Astrocyte of the spinal cord (primary cell): ENCODE measurements around the gene CHRNA3.

Source experiments
- DNase-seq: peaks from one replicate; pipeline ENCODE4 v3.0.0; 2011; ENCODE audit warnings: low read depth, low spot score
- H3K4me3 ChIP-seq: 2 replicates; pipeline ENCODE4 v1.5.1; 2011; ENCODE audit warnings: low read depth, mild to moderate bottlenecking, low read length, moderate library complexity
- in situ Hi-C: cut with HindIII; loops from 2 replicates; pipeline ENCODE4 v1.10.0; 2017; ENCODE audit warnings: low sequenced_read_pairs
- TF ChIP-seq, protein P1 (sequence below): IDR thresholded peaks from 2 replicates; pipeline ENCODE4 v1.5.1; 2012; ENCODE audit warnings: low read depth, mild to moderate bottlenecking, low read length, inconsistent platforms

Gene CHRNA3

DNA sequence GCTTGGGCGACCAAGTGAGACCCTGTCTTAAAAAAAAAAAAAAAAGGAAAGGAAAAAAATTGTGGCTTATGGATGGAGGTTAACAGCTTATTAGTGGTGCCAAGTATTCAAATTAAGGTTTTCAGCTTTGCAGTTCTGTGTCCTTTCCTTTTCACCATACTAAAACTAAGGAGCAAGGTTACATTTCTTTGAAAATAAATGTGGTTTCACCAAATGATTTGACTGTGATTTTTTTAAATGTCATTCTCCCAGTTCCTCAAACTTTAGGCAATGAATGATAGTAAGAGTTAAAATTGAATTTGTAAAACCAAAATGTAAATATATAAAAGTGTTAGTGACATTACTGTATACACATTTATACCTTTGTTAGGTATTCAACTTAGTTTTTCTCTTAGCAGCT is 45.9 kb downstream of the CHRNA3 start:
- in situ Hi-C loops = no loop called here
- DNase-seq = no peak
- H3K4me3 ChIP-seq = no peak overlapping the region
- TF ChIP-seq, protein P1, sequence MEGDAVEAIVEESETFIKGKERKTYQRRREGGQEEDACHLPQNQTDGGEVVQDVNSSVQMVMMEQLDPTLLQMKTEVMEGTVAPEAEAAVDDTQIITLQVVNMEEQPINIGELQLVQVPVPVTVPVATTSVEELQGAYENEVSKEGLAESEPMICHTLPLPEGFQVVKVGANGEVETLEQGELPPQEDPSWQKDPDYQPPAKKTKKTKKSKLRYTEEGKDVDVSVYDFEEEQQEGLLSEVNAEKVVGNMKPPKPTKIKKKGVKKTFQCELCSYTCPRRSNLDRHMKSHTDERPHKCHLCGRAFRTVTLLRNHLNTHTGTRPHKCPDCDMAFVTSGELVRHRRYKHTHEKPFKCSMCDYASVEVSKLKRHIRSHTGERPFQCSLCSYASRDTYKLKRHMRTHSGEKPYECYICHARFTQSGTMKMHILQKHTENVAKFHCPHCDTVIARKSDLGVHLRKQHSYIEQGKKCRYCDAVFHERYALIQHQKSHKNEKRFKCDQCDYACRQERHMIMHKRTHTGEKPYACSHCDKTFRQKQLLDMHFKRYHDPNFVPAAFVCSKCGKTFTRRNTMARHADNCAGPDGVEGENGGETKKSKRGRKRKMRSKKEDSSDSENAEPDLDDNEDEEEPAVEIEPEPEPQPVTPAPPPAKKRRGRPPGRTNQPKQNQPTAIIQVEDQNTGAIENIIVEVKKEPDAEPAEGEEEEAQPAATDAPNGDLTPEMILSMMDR = no peak

DNA sequence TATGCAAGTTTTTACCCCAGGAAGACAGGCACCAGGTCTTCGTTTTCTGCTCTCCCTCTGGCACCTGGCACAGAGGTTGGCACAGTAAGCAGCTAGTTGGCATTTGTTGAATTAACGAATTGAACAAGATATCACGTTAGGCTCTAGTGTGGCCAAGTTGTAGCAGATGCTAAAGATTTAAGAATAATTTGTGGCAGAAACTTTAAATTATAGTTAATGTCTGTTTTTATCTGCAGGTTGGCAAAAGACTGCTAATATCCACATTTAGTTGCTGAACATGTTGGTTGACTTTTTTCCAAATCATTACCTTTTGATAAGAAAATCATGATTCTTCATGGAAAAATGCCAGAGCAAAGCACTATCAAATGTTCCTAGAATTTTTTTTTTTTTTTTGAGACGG is 47.4 kb downstream of the CHRNA3 start:
- TF ChIP-seq, protein P1 = no peak
- H3K4me3 ChIP-seq = no peak overlapping the region
- in situ Hi-C loops = no loop called here
- DNase-seq = no peak

DNA sequence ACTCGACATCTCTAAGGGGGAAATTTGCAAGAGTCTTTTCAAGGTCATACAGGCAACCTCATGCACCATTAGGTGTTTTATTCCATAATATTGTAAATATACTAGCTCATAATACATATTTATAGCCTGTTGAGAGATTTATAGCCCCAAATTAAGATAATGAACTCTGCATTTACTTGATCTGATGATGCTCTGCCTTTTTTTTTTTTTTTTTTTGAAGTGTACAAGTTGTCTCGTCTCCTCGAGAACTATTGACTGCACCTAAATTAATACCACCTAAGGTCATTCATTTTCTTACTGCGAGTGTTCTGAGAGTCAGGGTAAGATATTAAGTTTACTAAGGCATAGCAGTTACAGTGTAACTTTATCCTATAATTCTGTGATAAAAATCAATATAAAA is 49.4 kb downstream of the CHRNA3 start:
- no peak overlapping the region for H3K4me3 ChIP-seq
- in situ Hi-C loops = no loop called here
- TF ChIP-seq, protein P1 = no peak
- no peak for DNase-seq

DNA sequence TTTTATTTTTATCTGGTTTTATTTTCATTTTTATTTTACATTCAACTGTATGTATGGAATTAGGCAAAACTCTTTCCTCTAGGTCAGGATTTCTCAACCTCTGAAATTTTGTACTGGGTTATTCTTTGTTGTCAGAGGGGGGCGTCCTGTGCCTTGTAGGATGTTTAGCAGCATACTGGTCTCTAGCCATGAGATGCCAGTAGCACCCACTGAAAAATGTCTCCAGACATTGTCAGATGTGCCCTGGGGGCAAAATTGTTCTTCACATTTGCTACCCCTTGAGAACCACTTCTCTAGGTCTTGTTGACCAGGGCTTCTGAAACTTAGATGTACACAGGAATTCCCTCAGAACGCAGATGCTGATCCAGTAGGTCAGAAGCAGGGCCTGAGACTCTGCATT is 50.1 kb downstream of the CHRNA3 start:
- TF ChIP-seq, protein P1 = no peak
- in situ Hi-C loops = no loop called here
- no peak overlapping the region for H3K4me3 ChIP-seq
- no peak for DNase-seq

DNA sequence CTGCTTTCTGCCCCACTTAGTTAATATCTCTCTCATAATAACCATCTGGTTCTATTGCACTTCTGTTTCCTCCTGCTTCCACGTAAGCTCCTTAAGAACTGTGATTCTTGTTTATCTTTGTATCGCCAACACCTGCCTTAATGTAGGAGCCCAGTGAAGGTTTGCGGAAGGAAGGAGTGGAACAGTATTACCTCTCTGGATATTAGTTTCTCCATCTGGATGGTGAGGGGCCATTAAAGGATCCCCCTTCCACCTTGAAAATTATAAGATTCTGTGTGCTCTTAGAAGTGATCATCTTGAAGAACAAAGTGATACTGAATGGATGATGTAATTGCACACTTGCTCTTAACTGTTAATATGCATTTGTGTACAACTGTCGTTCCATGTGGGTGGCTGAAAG is 53.3 kb downstream of the CHRNA3 start:
- in situ Hi-C loops = no loop called here
- no peak for DNase-seq
- TF ChIP-seq, protein P1 = no peak
- no peak overlapping the region for H3K4me3 ChIP-seq

DNA sequence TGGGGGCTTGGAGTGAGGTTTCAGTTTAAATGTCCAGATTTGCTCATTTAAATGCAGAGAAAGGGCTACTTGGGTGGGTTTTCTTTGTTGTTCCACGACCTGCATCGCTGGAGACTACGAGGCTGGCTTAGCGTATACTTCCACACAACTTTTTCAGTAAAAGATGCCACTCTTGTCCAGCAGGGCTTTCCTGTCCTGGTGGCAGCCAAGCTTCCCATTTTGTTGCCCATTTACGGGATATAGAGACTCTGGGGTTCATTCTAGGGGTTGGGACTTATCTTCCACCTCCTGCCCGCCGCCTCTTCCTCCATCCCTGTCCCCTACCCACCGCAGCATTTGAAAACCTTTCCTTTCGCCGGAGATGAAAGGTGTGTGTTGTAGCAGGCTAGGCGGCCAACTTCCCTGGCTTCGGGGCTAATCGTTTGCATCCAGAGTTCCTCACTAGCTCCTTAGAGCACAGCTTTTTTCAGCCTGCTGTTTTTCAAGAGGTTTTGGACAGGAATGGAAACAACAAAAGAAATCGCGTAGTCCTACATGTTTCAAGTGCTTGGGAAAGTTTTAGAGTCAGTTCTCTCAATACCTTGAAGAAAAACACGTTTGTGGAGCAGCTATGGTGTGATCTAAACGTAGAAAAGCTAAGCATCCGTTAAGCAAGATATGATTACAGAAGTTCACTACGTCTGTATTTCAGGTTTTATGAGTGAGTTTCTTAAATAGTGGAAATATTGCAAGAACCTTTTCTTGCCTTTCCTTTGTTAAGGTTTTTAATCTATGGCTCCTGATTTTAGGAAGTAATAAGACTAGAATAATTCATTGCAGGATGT is 54.6 kb downstream of the CHRNA3 start:
- in situ Hi-C loops = no loop called here
- TF ChIP-seq, protein P1 = peak; percentile 32
- DNase-seq = peak; percentile 31
- H3K4me3 ChIP-seq = peak overlapping the region; percentile 75
